Coronary artery (tissue), 2 donors: ENCODE measurements around the gene AFF3.

Experiments used
- DNase-seq: peaks from one replicate; pipeline ENCODE4 v3.0.0-alpha.2; 2017; ENCODE audit warnings: low spot score
- H3K27ac ChIP-seq, 2 donors: fragments of 200-600 bp; sonication (generic); one replicate each; pipeline ENCODE4 v1.5.1; 2016 to 2019
- H3K4me3 ChIP-seq: fragments of 200-600 bp; sonication (generic); 2 replicates; pipeline ENCODE4 v1.5.1; 2016; ENCODE audit warnings: mild to moderate bottlenecking, moderate library complexity
- CTCF ChIP-seq: fragments of 200-600 bp; sonication (generic); IDR thresholded peaks from one replicate; pipeline ENCODE4 v1.5.1; 2019; ENCODE audit warnings: antibody characterized with exemption

The AFF3 gene

GRCh38 chr2:99635710-99636109, 506.7 kb downstream of the AFF3 start:
- peak overlapping the region; percentile 29 to 33 for H3K27ac ChIP-seq

GRCh38 chr2:99634234-99634633, 508.2 kb downstream of the AFF3 start:
- H3K4me3 ChIP-seq, result no peak overlapping the region
- DNase-seq, result no peak
- TF ChIP-seq CTCF, result no peak
- no peak overlapping the region for H3K27ac ChIP-seq

More at GRCh38 chr2:99635710-99636109, 506.7 kb downstream of the AFF3 start:
- H3K4me3 ChIP-seq, result no peak overlapping the region
- DNase-seq, result no peak
- TF ChIP-seq CTCF, result no peak

- H3K27ac ChIP-seq, result no peak overlapping the region
- H3K4me3 ChIP-seq, result no peak overlapping the region
- no peak for TF ChIP-seq CTCF
- DNase-seq, result no peak
These were observed 510.7 kb downstream of the AFF3 start for GRCh38 chr2:99631700-99632099.

GRCh38 chr2:99629320-99629719, 513.1 kb downstream of the AFF3 start:
- H3K27ac ChIP-seq, result no peak overlapping the region
- H3K4me3 ChIP-seq, result no peak overlapping the region
- TF ChIP-seq CTCF, result no peak
- DNase-seq, result no peak

GRCh38 chr2:99626158-99626557, 516.2 kb downstream of the AFF3 start:
- Histone ChIP-seq H3K4me3 (no peak overlapping the region), H3K27ac (no peak overlapping the region)
- no peak for TF ChIP-seq CTCF
- no peak for DNase-seq

- no peak for TF ChIP-seq CTCF
- H3K27ac ChIP-seq, result no peak overlapping the region
These were observed 517.7 kb downstream of the AFF3 start for GRCh38 chr2:99624677-99625076.

GRCh38 chr2:99623613-99624012, 518.8 kb downstream of the AFF3 start:
- Histone ChIP-seq H3K27ac (no peak overlapping the region), H3K4me3 (no peak overlapping the region)
- no peak for TF ChIP-seq CTCF
- DNase-seq, result no peak

More at GRCh38 chr2:99624677-99625076, 517.7 kb downstream of the AFF3 start:
- no peak overlapping the region for H3K4me3 ChIP-seq
- DNase-seq, result no peak
